Transverse colon (tissue), 4 donors: ENCODE measurements around the gene UBE2J1. TPM values are rescaled to one million over a fixed set of nuclear protein-coding genes. Genes with fewer than 3 reads are reported as not detected.
A peak's percentile ranks its signal among the peaks of the same experiment; 100 is the strongest.

ENCODE experiments used
- DNase-seq: peaks from one replicate; pipeline ENCODE4 v3.0.0-alpha.2; 2019
- H3K27ac ChIP-seq, 4 donors: fragments of 200-600 bp; sonication (generic); 2 replicates each; pipeline ENCODE4 v1.5.1; 2016 to 2018; ENCODE audit warnings: inconsistent platforms in 4 of 4
- H3K27me3 ChIP-seq: fragments of 200-600 bp; sonication (generic); 2 replicates; pipeline ENCODE4 v1.5.1; 2017; ENCODE audit warnings: inconsistent platforms
- H3K36me3 ChIP-seq, 4 donors: fragments of 200-600 bp; sonication (generic); 2 replicates each; pipeline ENCODE4 v1.5.1; 2017 to 2019; ENCODE audit warnings: inconsistent platforms in 4 of 4
- H3K4me1 ChIP-seq, 4 donors: fragments of 200-600 bp; sonication (generic); 2 replicates each; pipeline ENCODE4 v1.5.1; 2017 to 2020; ENCODE audit warnings: inconsistent platforms in 4 of 4
- H3K4me3 ChIP-seq, 4 donors: fragments of 200-600 bp; sonication (generic); 1 replicate in 1 of 4; 2 replicates in 3 of 4; pipeline versions ENCODE4 v1.5.1 to v1.6.1; 2017 to 2019; ENCODE audit warnings: inconsistent platforms in 4 of 4
- H3K9me3 ChIP-seq, 2 donors: fragments of 200-600 bp; sonication (generic); 2 replicates each; pipeline ENCODE4 v1.5.1; 2017 to 2019; ENCODE audit warnings: inconsistent platforms in 2 of 2
- CTCF ChIP-seq, 5 experiments: fragments of 200-600 bp in 3 of 5; fragments of 450-650 bp in 2 of 5; sonication (generic) in 3 of 5; IDR thresholded peaks; 1 replicate in 2 of 5; 2 replicates in 3 of 5; pipeline ENCODE4 v1.5.1; 2016 to 2017; ENCODE audit warnings: antibody characterized with exemption in 5 of 5, inconsistent platforms in 3 of 5, mild to moderate bottlenecking in 2 of 5, moderate library complexity in 1 of 5
- EP300 ChIP-seq: sonication (generic); formaldehyde crosslinking; IDR thresholded peaks from one replicate; pipeline ENCODE4 v1.6.1; 2017; ENCODE audit warnings: antibody characterized with exemption, low read depth
- POLR2A ChIP-seq: fragments of 450-650 bp; IDR thresholded peaks from one replicate; pipeline ENCODE4 v1.6.1; 2016; ENCODE audit warnings: antibody characterized with exemption, mild to moderate bottlenecking, moderate library complexity
- POLR2AphosphoS5 ChIP-seq, 3 donors: sonication (generic); formaldehyde crosslinking; IDR thresholded peaks; one replicate each; pipeline ENCODE4 v1.6.1; 2016; ENCODE audit warnings: antibody characterized with exemption in 3 of 3
- WGBS, 2 donors: methylation state at CpG; one replicate each; pipeline ENCODE4 v1.1.5; 2018; ENCODE audit warnings: low coverage in 1 of 2; 5-methylcytosine and 5-hydroxymethylcytosine counted together
- in situ Hi-C, 4 donors: fragments of 200-750 bp; cut with MboI; loops; one replicate each; pipeline versions ENCODE4 v1.15.0 to v1.15.1; 2017; ENCODE audit warnings: low sequenced_read_pairs in 3 of 4, low pct_ligation_motif_present in 1 of 4, low pct_unique_long_range_greater_than_20kb in 1 of 4
- intact Hi-C: fragments of 100-400 bp; cut with DNase I; formaldehyde crosslinking; loops from one replicate; pipeline ENCODE4 v1.15.1; 2023; ENCODE audit warnings: low total_unique reads
- total RNA-seq, 4 donors: library from RNA; depleted of rRNA; stranded (reverse); fragments of >200 nt; gene quantifications; one replicate each; pipeline ENCODE4 v1.1.0, GENCODE V29; 2016

UBE2J1 gene
- total RNA-seq, 4 donors from 2014 or later, result 27.3 to 52.9 (median 38.2) TPM

- H3K27ac ChIP-seq, result peak overlapping the region; percentile 14 to 53 (median 21)
- no peaks in the 10 kb centered on the region for H3K27me3 ChIP-seq
- no peaks in the 10 kb centered on the region for H3K36me3 ChIP-seq
- intact Hi-C loops, result loop anchor here (5.0 kb wide), 1 partner anchor 230 kb away; no protein-coding TSS in a partner anchor
- peak; percentile 12 for DNase-seq
- 30 to 37% methylated on average over 3 of the region's 3 CpGs for WGBS, 2 donors
- H3K4me3 ChIP-seq, result no peak overlapping the region
- in situ Hi-C loops, result loop anchor here in 2 of 4 donors (25.0 kb wide), 2 partner anchors 260 to 385 kb away; partner anchors contain the start of gene SRSF12 (in 1 of the 2)
- peaks cover 0 to 26% (median 12%) of the 10 kb centered on the region in 4 donors for H3K4me1 ChIP-seq
- no peak for TF ChIP-seq POLR2A
- no peak for TF ChIP-seq CTCF (IDR thresholded peaks at IDR 0.05)
- TF ChIP-seq EP300, result no peak
- no peak for TF ChIP-seq POLR2AphosphoS5 (IDR thresholded peaks at IDR 0.05)
- no peaks in the 10 kb centered on the region for H3K9me3 ChIP-seq
These were observed 20.0 kb upstream of the UBE2J1 start for GRCh38 chr6:89372506-89372901.

DNA sequence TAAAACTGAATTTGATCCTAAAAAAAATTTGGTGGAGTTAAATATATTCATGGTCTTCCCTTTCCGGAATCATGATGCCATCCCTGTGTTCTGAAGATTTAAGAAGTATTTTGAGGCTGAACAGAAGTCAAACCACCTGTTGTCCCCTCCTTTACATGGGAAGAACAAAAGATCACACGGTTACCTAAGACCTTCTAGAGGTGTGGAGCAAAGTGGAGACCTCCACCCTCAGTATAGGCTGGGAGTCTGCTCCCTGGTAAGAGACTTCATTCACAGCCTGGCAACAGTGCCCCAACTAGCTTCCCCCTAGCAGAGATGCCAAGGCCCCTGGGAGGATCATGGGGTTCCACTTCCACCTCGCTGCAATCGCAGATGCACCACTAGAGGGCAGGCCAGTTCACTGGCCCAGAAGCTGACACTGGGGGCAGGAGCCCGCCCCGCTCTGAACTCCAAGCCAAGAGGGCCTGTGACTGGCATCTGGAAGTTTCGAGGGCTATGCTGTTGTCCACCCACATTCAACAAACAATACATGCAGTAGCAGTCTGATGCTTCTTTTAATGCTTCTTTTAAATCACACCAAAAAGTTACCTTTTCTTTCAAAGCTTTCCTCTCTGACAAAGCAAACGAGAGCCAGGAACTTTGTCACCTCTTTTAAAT, 19.5 kb upstream of the UBE2J1 start:
- H3K4me3 ChIP-seq, result no peak overlapping the region
- H3K36me3 ChIP-seq, result no peaks in the 10 kb centered on the region
- peak overlapping the region; percentile 14 to 53 (median 21) for H3K27ac ChIP-seq
- intact Hi-C loops, result loop anchor here (5.0 kb wide), 1 partner anchor 230 kb away; no protein-coding TSS in a partner anchor
- TF ChIP-seq CTCF (IDR thresholded peaks at IDR 0.05) (peak; percentile 78 to 94 (median 91)), EP300 (no peak)
- H3K27me3 ChIP-seq, result no peaks in the 10 kb centered on the region
- WGBS, 2 donors, result 26 to 62% methylated on average over 3 to 8 of the region's 8 CpGs
- H3K4me1 ChIP-seq, result peaks cover 0 to 26% (median 12%) of the 10 kb centered on the region in 4 donors
- peak; percentile 85 for DNase-seq
- in situ Hi-C loops, result loop anchor here in 2 of 4 donors (25.0 kb wide), 2 partner anchors 260 to 385 kb away; partner anchors contain the start of gene SRSF12 (in 1 of the 2)
- no peaks in the 10 kb centered on the region for H3K9me3 ChIP-seq

- H3K27ac ChIP-seq, result peak overlapping the region in 3 of 4 donors; percentile 5 to 33 (median 27)
- H3K27me3 ChIP-seq, result no peaks in the 10 kb centered on the region
- H3K4me1 ChIP-seq, result peaks cover 0 to 20% (median 10%) of the 10 kb centered on the region in 4 donors
- H3K36me3 ChIP-seq, result no peaks in the 10 kb centered on the region
- H3K4me3 ChIP-seq, result no peak overlapping the region
- 9 to 13% methylated on average over 7 of the region's 7 CpGs for WGBS, 2 donors
- no peaks in the 10 kb centered on the region for H3K9me3 ChIP-seq
- TF ChIP-seq POLR2A, result no peak
- peak; percentile 28 to 52 (median 40) for TF ChIP-seq CTCF (IDR thresholded peaks at IDR 0.05)
- TF ChIP-seq POLR2AphosphoS5 (IDR thresholded peaks at IDR 0.05), result no peak
- DNase-seq, result peak; percentile 65
- intact Hi-C loops, result no loop called here
- in situ Hi-C loops, result loop anchor here in 2 of 4 donors (25.0 kb wide), 2 partner anchors 257 to 382 kb away; partner anchors contain the start of gene SRSF12 (in 1 of the 2)
These were observed 16.5 kb upstream of the UBE2J1 start for GRCh38 chr6:89368999-89369398.

GRCh38 chr6:89368107-89368506, 15.6 kb upstream of the UBE2J1 start:
- Histone ChIP-seq H3K4me1 (peaks cover 0 to 20% (median 10%) of the 10 kb centered on the region in 4 donors), H3K27me3 (no peaks in the 10 kb centered on the region), H3K4me3 (no peak overlapping the region), H3K27ac (peak overlapping the region in 1 of 4 donors; percentile 33), H3K9me3 (no peaks in the 10 kb centered on the region), H3K36me3 (no peaks in the 10 kb centered on the region)
- intact Hi-C loops (no loop called here), in situ Hi-C loops (loop anchor here in 2 of 4 donors (25.0 kb wide), 2 partner anchors 256 to 381 kb away; partner anchors contain the start of gene SRSF12 (in 1 of the 2))
- 14 to 17% methylated on average over 5 to 6 of the region's 6 CpGs for WGBS, 2 donors
- DNase-seq, result peak; percentile 69
- TF ChIP-seq POLR2A, result no peak
- TF ChIP-seq CTCF (IDR thresholded peaks at IDR 0.05), result peak; percentile 64 to 90 (median 80)
